T-helper 1 cell treated with Interleukin-12 subunit alpha and Interleukin-12 subunit beta and Interleukin-4 antibody, amounts not matched to agents 30 μg/mL and 1 μg/mL, for 36 hours (primary cell): ENCODE results near the gene TJAP1.
"Not testable (repeated sequence)": the region's sequence is repeated elsewhere in the genome, so short reads cannot be mapped to it uniquely, and the experiment has no call there.

Experiments used
- H3K27ac Mint-ChIP-seq: one replicate; pipeline ENCODE4 v1.8.0; 2021; ENCODE audit warnings: mild to moderate bottlenecking, mixed read lengths
- H3K27me3 Mint-ChIP-seq: one replicate; pipeline ENCODE4 v1.8.0; 2021; ENCODE audit warnings: low read depth, mixed read lengths
- H3K36me3 Mint-ChIP-seq: one replicate; pipeline ENCODE4 v1.8.0; 2021; ENCODE audit warnings: low read depth, mixed read lengths
- H3K4me1 Mint-ChIP-seq: one replicate; pipeline ENCODE4 v1.8.0; 2021; ENCODE audit warnings: low read depth, mixed read lengths
- H3K4me3 Mint-ChIP-seq: one replicate; pipeline ENCODE4 v1.8.0; 2021; ENCODE audit warnings: mild to moderate bottlenecking, moderate library complexity, mixed read lengths
- H3K9me3 Mint-ChIP-seq: one replicate; pipeline ENCODE4 v1.8.0; 2021; ENCODE audit warnings: mixed read lengths

Gene TJAP1

GRCh38 chr6:43497689-43498088 is 20.3 kb downstream of the TJAP1 start:
- no peaks in the 10 kb centered on the region for H3K9me3 Mint-ChIP-seq
- peaks cover 16% of the 10 kb centered on the region for H3K4me1 Mint-ChIP-seq
- H3K27me3 Mint-ChIP-seq = no peaks in the 10 kb centered on the region
- no peak overlapping the region for H3K4me3 Mint-ChIP-seq
- no peak overlapping the region for H3K27ac Mint-ChIP-seq
- H3K36me3 Mint-ChIP-seq = peaks cover 21% of the 10 kb centered on the region

- H3K27ac Mint-ChIP-seq = not testable (repeated sequence)
Measured at GRCh38 chr6:43498291-43498690, 20.9 kb downstream of the TJAP1 start.

GRCh38 chr6:43499028-43499815 is 21.9 kb downstream of the TJAP1 start:
- Mint-ChIP-seq H3K27me3 (no peaks in the 10 kb centered on the region), H3K9me3 (no peaks in the 10 kb centered on the region), H3K36me3 (peaks cover 24% of the 10 kb centered on the region), H3K4me3 (no peak overlapping the region), H3K4me1 (peaks cover 8% of the 10 kb centered on the region), H3K27ac (no peak overlapping the region)

More at GRCh38 chr6:43498291-43498690, 20.9 kb downstream of the TJAP1 start:
- not testable (repeated sequence) for H3K9me3 Mint-ChIP-seq, H3K4me3 Mint-ChIP-seq, H3K27me3 Mint-ChIP-seq
- H3K36me3 Mint-ChIP-seq = peaks cover 21% of the 10 kb centered on the region
- H3K4me1 Mint-ChIP-seq = peaks cover 13% of the 10 kb centered on the region

- Mint-ChIP-seq H3K27me3 (no peaks in the 10 kb centered on the region), H3K4me3 (no peak overlapping the region), H3K4me1 (no peaks in the 10 kb centered on the region), H3K9me3 (no peaks in the 10 kb centered on the region), H3K27ac (no peak overlapping the region), H3K36me3 (peaks cover 26% of the 10 kb centered on the region)
Measured at GRCh38 chr6:43500921-43501320, 23.6 kb downstream of the TJAP1 start.

GRCh38 chr6:43502666-43503065 is 25.3 kb downstream of the TJAP1 start:
- no peak overlapping the region for H3K4me3 Mint-ChIP-seq
- no peaks in the 10 kb centered on the region for H3K9me3 Mint-ChIP-seq
- H3K36me3 Mint-ChIP-seq = peaks cover 31% of the 10 kb centered on the region
- no peak overlapping the region for H3K27ac Mint-ChIP-seq
- H3K4me1 Mint-ChIP-seq = no peaks in the 10 kb centered on the region
- peaks cover 2% of the 10 kb centered on the region for H3K27me3 Mint-ChIP-seq

GRCh38 chr6:43503443-43503842 is 26.1 kb downstream of the TJAP1 start:
- H3K4me3 Mint-ChIP-seq = no peak overlapping the region
- no peaks in the 10 kb centered on the region for H3K4me1 Mint-ChIP-seq
- H3K27me3 Mint-ChIP-seq = peaks cover 10% of the 10 kb centered on the region
- H3K36me3 Mint-ChIP-seq = peaks cover 31% of the 10 kb centered on the region
- no peak overlapping the region for H3K27ac Mint-ChIP-seq
- no peaks in the 10 kb centered on the region for H3K9me3 Mint-ChIP-seq

GRCh38 chr6:43504756-43505593 is 27.6 kb downstream of the TJAP1 start:
- peaks cover 5% of the 10 kb centered on the region for H3K4me1 Mint-ChIP-seq
- H3K9me3 Mint-ChIP-seq = no peaks in the 10 kb centered on the region
- peaks cover 30% of the 10 kb centered on the region for H3K36me3 Mint-ChIP-seq
- peaks cover 20% of the 10 kb centered on the region for H3K27me3 Mint-ChIP-seq
- no peak overlapping the region for H3K4me3 Mint-ChIP-seq
- H3K27ac Mint-ChIP-seq = no peak overlapping the region

- Mint-ChIP-seq H3K4me1 (peaks cover 5% of the 10 kb centered on the region), H3K36me3 (peaks cover 29% of the 10 kb centered on the region), H3K27ac (no peak overlapping the region), H3K27me3 (peaks cover 20% of the 10 kb centered on the region), H3K9me3 (no peaks in the 10 kb centered on the region), H3K4me3 (no peak overlapping the region)
Measured at GRCh38 chr6:43505718-43506117, 28.3 kb downstream of the TJAP1 start.

- Mint-ChIP-seq H3K4me3 (no peak overlapping the region), H3K9me3 (no peaks in the 10 kb centered on the region), H3K27me3 (peaks cover 20% of the 10 kb centered on the region), H3K36me3 (peaks cover 28% of the 10 kb centered on the region), H3K4me1 (peaks cover 5% of the 10 kb centered on the region), H3K27ac (no peak overlapping the region)
Measured at GRCh38 chr6:43506171-43506570, 28.8 kb downstream of the TJAP1 start.

GRCh38 chr6:43506667-43507471 is 29.5 kb downstream of the TJAP1 start:
- no peaks in the 10 kb centered on the region for H3K9me3 Mint-ChIP-seq
- H3K4me1 Mint-ChIP-seq = peaks cover 7% of the 10 kb centered on the region
- H3K27me3 Mint-ChIP-seq = peaks cover 20% of the 10 kb centered on the region
- no peak overlapping the region for H3K27ac Mint-ChIP-seq
- H3K36me3 Mint-ChIP-seq = peaks cover 30% of the 10 kb centered on the region
- H3K4me3 Mint-ChIP-seq = no peak overlapping the region

GRCh38 chr6:43508481-43509141 is 31.2 kb downstream of the TJAP1 start:
- peaks cover 29% of the 10 kb centered on the region for H3K36me3 Mint-ChIP-seq
- peaks cover 20% of the 10 kb centered on the region for H3K27me3 Mint-ChIP-seq
- no peaks in the 10 kb centered on the region for H3K9me3 Mint-ChIP-seq
- H3K27ac Mint-ChIP-seq = peak overlapping the region; percentile 42
- H3K4me1 Mint-ChIP-seq = peaks cover 11% of the 10 kb centered on the region
- peak overlapping the region; percentile 83 for H3K4me3 Mint-ChIP-seq

- Mint-ChIP-seq H3K27ac (peak overlapping the region; percentile 10), H3K36me3 (peaks cover 30% of the 10 kb centered on the region), H3K27me3 (peaks cover 20% of the 10 kb centered on the region), H3K9me3 (no peaks in the 10 kb centered on the region), H3K4me3 (peak overlapping the region; percentile 83), H3K4me1 (peaks cover 14% of the 10 kb centered on the region)
Measured at GRCh38 chr6:43509142-43509983, 32.0 kb downstream of the TJAP1 start.
